ENCODE measurements around the gene MBNL1.

The MBNL1 gene

GRCh38 chr3:152271501-152272236 lies 2.9 kb downstream of the MBNL1 start:
- DNase-seq = no peak

DNA sequence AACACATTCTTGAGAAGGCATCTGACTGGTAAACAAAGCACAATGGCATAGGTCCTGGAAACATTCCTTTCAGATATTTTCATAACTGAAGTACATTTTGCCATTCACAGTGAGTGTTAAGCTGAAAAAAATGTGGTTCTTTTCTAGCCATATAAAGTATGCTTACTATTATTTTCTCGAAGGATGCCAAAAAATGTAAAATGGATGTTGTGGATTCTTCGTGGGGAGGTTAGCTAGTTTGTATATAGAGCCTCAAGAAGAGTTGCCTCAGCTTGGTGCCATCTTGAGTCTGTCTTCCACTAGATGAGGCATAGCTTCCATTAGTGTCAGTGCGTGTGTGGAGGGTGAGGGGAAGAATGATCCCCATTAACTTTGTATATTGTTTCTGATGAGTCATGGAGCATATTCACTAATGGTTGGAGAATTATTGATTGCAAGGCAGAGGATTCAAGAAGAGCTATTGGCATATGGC lies 4.1 kb downstream of the MBNL1 start:
- DNase-seq = no peak

DNA sequence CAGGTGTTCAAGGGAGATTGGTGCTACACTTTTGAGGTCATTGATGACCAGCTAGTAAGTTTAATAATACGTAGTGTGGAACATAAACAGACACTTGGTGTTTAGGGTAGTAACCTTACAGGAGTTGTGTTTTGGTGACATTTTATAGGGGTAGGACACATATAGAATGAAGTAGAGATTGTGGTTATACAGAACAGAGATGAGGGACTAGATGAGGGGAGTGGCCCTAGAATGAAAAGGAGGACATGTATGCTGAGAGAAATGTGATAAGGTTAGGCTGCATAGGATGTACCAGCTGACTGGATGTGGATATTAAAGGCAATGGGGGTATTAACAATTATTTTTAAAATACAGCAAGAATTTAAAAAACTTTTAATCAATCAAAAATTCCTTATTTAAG lies 8.0 kb downstream of the MBNL1 start:
- DNase-seq = no peak

GRCh38 chr3:152277198-152277597 lies 8.5 kb downstream of the MBNL1 start:
- no peak for DNase-seq

- no peak for DNase-seq
Observed at GRCh38 chr3:152278756-152279427, 10.2 kb downstream of the MBNL1 start.

DNA sequence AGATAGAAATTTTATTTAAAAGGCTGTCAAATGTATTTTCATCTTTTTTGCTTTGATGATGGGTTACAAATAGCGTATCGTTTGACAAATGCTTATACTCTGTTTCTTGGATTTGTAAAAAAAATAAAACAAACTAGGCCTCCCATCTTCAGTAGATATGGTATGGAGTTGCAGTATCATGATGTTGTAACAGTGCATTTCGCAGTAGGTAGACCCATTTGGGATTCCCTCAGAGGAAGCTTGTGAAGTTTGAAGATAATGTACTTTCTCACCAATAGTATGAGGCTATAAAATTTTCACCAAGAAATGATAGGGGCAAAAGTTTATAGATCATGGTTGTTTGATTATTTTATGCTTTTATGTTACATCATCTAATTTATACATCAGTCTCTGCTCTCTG lies 10.8 kb downstream of the MBNL1 start:
- DNase-seq = no peak

DNA sequence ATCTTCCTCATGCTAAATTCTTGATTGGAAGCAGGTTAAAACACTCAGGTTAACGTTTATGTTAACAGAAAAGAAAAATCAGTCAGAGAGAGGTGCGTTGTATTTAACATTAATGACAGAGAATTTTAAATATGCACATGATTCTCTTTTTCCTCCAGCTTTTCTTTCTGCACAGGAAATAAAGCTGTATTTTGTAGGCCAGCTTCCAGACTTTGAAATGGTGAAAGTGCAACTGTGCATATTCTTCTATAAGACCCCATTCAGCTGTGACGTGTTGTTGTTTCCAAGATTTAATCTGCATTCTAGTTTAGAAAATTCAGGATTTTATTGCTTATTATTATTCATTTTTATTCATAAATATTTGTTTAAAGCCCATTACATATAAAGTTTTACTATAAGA lies 11.8 kb downstream of the MBNL1 start:
- DNase-seq = no peak

DNA sequence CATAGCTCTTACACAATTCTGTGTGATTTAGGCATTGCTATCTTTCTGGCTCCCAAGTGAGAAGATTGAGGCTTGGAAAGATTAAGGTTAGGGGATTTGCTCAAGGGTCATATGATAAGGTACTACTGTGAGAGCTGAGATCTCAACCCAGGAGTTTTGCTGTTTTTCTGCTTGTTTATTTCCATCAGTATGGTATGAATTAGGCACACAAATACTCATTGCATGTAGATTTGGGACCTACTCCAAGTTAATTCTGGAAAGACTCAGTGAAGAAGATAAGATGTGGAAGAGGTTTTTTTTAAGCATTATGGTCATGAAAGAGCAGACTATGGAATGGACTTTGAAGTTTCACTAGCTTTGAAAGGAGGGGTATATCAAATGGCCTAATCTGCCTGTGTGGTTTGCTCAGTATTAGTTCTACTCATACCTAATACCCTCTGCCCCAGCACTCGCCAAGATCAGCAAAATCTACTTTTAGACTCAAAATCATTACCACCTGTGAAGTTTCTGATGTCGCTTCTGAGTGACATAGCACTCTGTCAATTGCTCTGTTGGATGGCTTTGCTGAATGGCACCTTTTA lies 12.5 kb downstream of the MBNL1 start:
- no peak for DNase-seq

DNA sequence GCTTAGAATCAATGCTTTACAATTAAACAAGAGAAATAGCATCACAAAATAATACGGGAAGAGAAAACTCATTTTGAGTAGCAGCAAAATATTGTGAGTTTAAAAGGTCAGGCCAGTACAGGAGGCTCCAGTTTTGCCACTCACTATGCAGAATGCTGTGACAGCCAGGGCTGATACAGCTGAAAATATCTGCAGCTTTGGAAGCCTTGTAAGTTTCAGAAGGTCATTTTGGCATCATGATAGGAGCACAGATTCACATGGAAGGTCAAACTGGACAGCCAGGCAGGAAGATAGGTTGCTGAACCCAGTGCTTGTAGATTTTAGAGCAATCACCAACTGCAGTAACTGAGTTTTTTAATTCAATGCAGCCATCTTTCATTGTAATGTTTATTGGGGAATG lies 14.1 kb downstream of the MBNL1 start:
- no peak for DNase-seq

DNA sequence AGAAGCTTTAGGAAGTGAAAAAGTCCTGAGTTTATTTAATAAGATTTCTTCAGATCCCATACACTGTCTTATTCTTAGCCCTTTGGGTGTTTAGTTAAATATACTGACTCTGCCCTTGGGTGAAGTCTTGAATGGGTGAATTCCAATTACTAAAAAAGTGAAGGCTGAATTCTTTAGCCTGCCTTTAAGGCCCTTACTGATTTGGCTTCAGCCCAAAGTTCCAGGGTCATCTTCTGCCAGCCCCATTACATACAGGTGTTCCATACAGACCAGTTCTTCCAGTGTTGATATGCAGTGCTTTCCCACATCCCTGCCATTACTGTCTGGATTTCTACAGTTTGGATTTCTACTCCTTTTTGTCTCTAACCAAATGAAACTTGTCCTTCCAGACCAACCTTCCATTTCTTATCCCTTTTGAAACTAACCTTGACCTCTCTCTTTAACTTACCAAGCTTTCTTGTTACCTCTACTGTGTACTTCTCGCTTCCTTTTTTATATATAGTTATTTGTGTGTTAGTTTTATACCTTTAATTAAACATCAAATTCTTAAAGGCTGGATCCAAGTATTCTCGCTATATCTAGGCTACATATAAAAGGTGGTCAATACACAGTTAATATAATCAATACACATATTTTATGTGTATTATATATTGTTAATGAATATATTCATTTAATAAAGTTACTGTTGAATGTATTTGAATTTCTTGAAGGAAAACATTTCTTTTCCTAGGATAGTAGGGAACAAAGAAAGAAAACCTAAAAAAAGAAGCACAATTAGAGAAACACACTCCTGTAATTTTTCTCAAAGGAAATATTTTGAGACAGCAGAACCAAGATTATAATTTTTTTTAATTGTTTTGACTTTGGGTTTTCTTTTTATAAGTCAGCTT lies 15.0 kb downstream of the MBNL1 start:
- DNase-seq = no peak

DNA sequence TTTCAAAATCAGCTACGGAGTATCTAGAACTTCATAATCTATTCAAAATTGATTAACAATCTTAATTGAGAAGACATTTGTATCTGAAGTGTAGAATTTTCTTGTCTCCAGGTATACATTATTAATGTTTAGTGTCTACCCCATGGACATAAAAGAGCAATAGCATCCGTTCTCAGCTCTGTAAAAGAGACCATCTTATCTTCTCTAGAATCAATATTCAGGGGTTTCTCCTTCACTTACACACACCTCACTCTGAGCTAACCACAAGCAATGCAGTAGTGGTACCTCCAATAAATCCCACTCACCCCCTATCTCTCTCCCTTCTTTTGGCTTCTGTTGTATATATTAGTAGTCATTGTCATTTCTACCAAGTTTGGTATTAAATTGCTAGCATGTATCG lies 16.2 kb downstream of the MBNL1 start:
- no peak for DNase-seq

GRCh38 chr3:152285509-152285908 lies 16.8 kb downstream of the MBNL1 start:
- DNase-seq = no peak

DNA sequence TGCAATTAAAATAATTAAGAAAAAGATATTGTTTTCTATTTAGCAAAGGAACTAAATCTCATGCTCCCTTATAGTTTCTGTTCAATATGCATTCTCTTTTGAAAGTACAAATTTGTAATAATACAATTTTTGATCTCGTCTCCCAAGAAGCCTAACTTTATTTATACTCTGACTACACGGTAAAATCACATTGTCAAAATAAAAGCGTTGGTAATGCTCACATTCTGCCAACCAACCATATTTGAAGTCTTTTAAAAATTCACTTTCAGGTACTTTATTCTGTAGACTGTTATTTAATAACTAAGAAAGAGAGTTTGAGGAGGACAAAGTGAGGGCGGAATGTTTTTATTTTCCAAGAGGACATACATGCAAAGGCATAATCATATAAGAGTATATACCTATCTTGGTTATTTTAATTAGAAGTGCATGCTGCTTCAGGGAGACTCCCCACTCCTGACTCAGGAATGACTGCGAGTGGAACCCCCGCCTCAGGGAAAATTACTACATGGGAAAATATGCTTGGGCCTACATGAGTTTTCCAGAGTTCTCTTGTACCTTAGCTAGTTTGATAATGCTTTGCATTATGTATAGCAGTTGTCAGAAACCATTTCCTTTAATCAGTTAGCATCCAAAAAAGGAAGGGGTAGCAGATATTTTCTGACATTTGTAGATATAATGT lies 19.3 kb downstream of the MBNL1 start:
- no peak for DNase-seq

DNA sequence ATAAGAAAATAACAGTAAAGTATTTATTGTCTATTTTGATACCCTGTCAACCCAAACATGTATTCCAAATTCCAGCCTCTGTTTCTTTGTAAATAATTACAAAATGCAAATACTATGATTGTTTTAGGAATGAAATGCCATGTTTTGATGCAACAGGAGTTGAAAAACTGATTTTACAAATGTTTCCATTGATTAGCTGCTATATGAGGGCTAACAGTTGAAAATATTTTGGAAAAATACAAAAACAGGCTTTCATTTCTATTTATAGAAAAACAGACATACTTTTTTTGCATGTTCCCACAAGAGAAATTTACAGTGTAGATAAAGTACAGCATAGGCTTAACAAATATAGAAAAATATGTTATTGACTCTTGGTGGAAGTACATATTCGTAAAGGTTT lies 20.0 kb downstream of the MBNL1 start:
- DNase-seq = no peak

DNA sequence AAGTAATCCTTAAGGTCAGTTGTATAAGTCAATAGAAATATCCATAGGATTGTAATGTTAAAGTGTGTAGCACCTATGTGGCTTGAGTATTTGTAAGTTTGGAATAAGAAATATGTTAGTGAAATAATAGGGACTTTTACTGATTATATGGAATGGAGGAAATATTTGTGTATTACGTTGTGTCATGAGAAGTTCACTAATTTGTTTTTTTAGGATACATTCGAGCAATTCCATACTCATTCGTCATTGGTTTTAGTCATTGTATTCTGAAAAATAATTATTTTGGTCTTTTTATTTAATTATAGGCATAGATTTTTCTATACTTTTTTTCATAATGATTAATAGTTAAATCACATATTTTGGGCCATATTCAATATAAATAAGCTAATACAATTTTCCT lies 21.0 kb downstream of the MBNL1 start:
- DNase-seq = no peak

GRCh38 chr3:152290374-152290773 lies 21.6 kb downstream of the MBNL1 start:
- no peak for DNase-seq

- no peak for DNase-seq
Observed at GRCh38 chr3:152291238-152291637, 22.5 kb downstream of the MBNL1 start.

- DNase-seq = no peak
Observed at GRCh38 chr3:152291649-152292066, 22.9 kb downstream of the MBNL1 start.

- no peak for DNase-seq
Observed at GRCh38 chr3:152292366-152292765, 23.6 kb downstream of the MBNL1 start.

- no peak for DNase-seq
Observed at GRCh38 chr3:152293347-152294006, 24.7 kb downstream of the MBNL1 start.

GRCh38 chr3:152295344-152295743 lies 26.6 kb downstream of the MBNL1 start:
- DNase-seq = no peak
